ENCODE measurements around the gene PLEKHA8. TPM values are rescaled to one million over a fixed set of nuclear protein-coding genes. Genes with fewer than 3 reads are reported as not detected.

PLEKHA8 gene
- total and polyA plus RNA-seq, 4 donors: 2.7 to 16.7 (median 6.5) TPM

DNA sequence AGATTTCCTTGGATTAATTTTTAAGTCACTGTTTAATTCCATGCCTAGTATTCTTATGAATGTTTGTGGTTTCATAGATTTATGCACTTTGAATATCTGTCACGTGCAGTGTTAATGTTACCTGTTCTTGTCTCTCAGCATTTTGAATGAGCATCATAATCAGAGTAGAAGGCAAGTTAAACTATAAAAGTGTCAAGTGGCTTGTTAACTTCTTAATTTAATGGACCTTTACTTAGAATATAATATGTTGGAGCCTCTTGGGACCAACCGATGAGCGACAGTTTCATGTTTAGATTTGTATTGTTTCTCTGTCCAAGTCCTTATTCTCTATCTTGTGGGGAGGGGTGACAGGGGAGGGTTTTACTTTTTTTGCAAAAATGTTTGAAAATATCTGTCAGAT, 56.0 kb downstream of the PLEKHA8 start:
- H3K9ac ChIP-seq (ENCODE audit: insufficient read depth in 1 of 2, low read length in 2 of 2): no peak overlapping the region
- H3K9me3 ChIP-seq (ENCODE audit: control insufficient read depth in 4 of 4, insufficient read depth in 3 of 4, low read length in 3 of 4): no peaks in the 10 kb centered on the region
- ATAC-seq (ENCODE audit: insufficient read depth, low FRiP score) (no peak), DNase-seq (no peak)
- no peaks in the 10 kb centered on the region for H3K27me3 ChIP-seq (ENCODE audit: control insufficient read depth in 3 of 3, insufficient read depth in 3 of 3, low read length in 2 of 3)
- no peak overlapping the region for H3K27ac ChIP-seq (ENCODE audit: low read depth in 1 of 2, low read length in 1 of 2)
- WGBS, 2 donors: 97 to 99% methylated on average over 3 of the region's 3 CpGs
- no peak overlapping the region for H3K4me3 ChIP-seq
- H3K36me3 ChIP-seq (ENCODE audit: control insufficient read depth in 4 of 4, insufficient read depth in 4 of 4, low read length in 4 of 4): peaks cover under 1 to 14% (median 9%) of the 10 kb centered on the region in 4 donors
- peaks cover 0 to 2% (median 0%) of the 10 kb centered on the region in 5 donors for H3K4me1 ChIP-seq (ENCODE audit: control insufficient read depth in 5 of 5, insufficient read depth in 5 of 5, low read length in 5 of 5)
- TF ChIP-seq, protein P1, sequence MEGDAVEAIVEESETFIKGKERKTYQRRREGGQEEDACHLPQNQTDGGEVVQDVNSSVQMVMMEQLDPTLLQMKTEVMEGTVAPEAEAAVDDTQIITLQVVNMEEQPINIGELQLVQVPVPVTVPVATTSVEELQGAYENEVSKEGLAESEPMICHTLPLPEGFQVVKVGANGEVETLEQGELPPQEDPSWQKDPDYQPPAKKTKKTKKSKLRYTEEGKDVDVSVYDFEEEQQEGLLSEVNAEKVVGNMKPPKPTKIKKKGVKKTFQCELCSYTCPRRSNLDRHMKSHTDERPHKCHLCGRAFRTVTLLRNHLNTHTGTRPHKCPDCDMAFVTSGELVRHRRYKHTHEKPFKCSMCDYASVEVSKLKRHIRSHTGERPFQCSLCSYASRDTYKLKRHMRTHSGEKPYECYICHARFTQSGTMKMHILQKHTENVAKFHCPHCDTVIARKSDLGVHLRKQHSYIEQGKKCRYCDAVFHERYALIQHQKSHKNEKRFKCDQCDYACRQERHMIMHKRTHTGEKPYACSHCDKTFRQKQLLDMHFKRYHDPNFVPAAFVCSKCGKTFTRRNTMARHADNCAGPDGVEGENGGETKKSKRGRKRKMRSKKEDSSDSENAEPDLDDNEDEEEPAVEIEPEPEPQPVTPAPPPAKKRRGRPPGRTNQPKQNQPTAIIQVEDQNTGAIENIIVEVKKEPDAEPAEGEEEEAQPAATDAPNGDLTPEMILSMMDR (IDR thresholded peaks at IDR 0.05; ENCODE audit: control extremely low read depth, extremely low read depth): no peak

DNA sequence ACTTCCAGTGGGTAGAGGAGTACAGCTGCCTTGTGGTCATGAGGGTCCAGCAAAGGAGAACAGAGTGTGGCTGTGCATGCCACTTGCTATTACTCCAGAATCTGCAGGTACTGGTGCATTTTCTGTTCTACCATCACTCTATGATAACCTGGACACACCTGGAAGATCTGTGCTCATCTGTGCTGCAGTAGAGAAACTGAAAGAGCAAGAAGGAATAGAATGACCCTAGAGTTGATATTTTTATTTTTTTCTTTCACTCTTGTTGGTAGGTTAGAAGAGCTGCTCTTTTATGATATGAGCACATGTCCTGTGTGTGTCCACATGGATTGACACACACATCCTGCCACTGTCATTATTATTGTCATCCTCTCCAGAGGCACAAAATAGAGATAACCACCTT, 58.3 kb downstream of the PLEKHA8 start:
- H3K4me3 ChIP-seq: no peak overlapping the region
- ATAC-seq (ENCODE audit: insufficient read depth, low FRiP score) (no peak), DNase-seq (no peak)
- H3K27me3 ChIP-seq (ENCODE audit: control insufficient read depth in 3 of 3, insufficient read depth in 3 of 3, low read length in 2 of 3): no peaks in the 10 kb centered on the region
- peaks cover 0 to 8% (median 0%) of the 10 kb centered on the region in 4 donors for H3K36me3 ChIP-seq (ENCODE audit: control insufficient read depth in 4 of 4, insufficient read depth in 4 of 4, low read length in 4 of 4)
- H3K27ac ChIP-seq (ENCODE audit: low read depth in 1 of 2, low read length in 1 of 2): no peak overlapping the region
- peaks cover 0 to 2% (median 0%) of the 10 kb centered on the region in 5 donors for H3K4me1 ChIP-seq (ENCODE audit: control insufficient read depth in 5 of 5, insufficient read depth in 5 of 5, low read length in 5 of 5)
- H3K9me3 ChIP-seq (ENCODE audit: control insufficient read depth in 4 of 4, insufficient read depth in 3 of 4, low read length in 3 of 4): no peaks in the 10 kb centered on the region
- no peak overlapping the region for H3K9ac ChIP-seq (ENCODE audit: insufficient read depth in 1 of 2, low read length in 2 of 2)
- TF ChIP-seq, protein P1 (IDR thresholded peaks at IDR 0.05; ENCODE audit: control extremely low read depth, extremely low read depth): no peak

DNA sequence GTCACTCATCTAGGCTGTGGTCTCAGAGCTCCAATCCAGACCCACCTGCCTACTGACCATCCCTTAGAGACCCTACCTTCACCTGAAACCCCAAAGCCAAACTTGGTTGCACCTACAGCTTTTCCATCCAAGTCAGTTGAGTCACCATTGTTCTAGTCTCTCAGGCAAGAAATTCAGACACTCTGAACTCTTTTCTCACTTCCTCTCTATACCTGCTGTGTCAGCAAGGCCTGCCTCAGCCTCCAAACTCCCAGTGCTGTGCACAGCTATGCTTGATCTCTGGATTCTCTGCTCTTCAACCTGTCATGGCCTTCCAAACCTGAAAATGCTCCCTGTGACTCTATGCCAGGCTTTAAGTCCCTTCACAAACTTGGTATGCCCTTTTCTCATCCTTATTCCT, 59.2 kb downstream of the PLEKHA8 start:
- no peaks in the 10 kb centered on the region for H3K9me3 ChIP-seq (ENCODE audit: control insufficient read depth in 4 of 4, insufficient read depth in 3 of 4, low read length in 3 of 4)
- no peak overlapping the region for H3K9ac ChIP-seq (ENCODE audit: insufficient read depth in 1 of 2, low read length in 2 of 2)
- H3K27me3 ChIP-seq (ENCODE audit: control insufficient read depth in 3 of 3, insufficient read depth in 3 of 3, low read length in 2 of 3): no peaks in the 10 kb centered on the region
- ATAC-seq (ENCODE audit: insufficient read depth, low FRiP score) (no peak), DNase-seq (no peak)
- no peak overlapping the region for H3K4me3 ChIP-seq
- H3K36me3 ChIP-seq (ENCODE audit: control insufficient read depth in 4 of 4, insufficient read depth in 4 of 4, low read length in 4 of 4): peaks cover 0 to 8% (median 0%) of the 10 kb centered on the region in 4 donors
- TF ChIP-seq, protein P1 (IDR thresholded peaks at IDR 0.05; ENCODE audit: control extremely low read depth, extremely low read depth): no peak
- H3K4me1 ChIP-seq (ENCODE audit: control insufficient read depth in 5 of 5, insufficient read depth in 5 of 5, low read length in 5 of 5): peaks cover 0 to 2% (median 0%) of the 10 kb centered on the region in 5 donors
- no peak overlapping the region for H3K27ac ChIP-seq (ENCODE audit: low read depth in 1 of 2, low read length in 1 of 2)

DNA sequence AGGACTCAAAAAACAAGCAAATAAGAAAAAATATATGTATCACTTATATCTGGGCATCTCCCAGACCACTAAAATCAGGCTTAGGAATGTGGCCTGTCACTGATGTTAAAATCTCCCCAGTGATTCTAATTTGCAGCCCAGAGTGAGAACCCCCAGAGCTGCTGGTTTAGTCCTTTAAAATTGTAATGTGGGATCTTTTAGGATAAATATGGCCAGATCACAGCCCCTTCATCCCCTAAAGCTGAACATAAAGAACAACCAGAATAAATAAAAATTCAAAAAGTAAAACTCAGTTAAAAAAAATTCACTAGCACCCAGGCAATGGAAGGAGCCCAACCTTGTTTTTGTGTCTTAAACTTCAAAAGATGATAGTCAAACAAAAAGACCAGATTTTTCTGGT, 60.1 kb downstream of the PLEKHA8 start:
- H3K4me3 ChIP-seq: no peak overlapping the region
- DNase-seq: no peak
- TF ChIP-seq, protein P1 (IDR thresholded peaks at IDR 0.05; ENCODE audit: control extremely low read depth, extremely low read depth): no peak
- ATAC-seq (ENCODE audit: insufficient read depth, low FRiP score): no peak
- H3K36me3 ChIP-seq (ENCODE audit: control insufficient read depth in 4 of 4, insufficient read depth in 4 of 4, low read length in 4 of 4): peaks cover 0 to 8% (median 0%) of the 10 kb centered on the region in 4 donors
- no peaks in the 10 kb centered on the region for H3K27me3 ChIP-seq (ENCODE audit: control insufficient read depth in 3 of 3, insufficient read depth in 3 of 3, low read length in 2 of 3)
- H3K9ac ChIP-seq (ENCODE audit: insufficient read depth in 1 of 2, low read length in 2 of 2): no peak overlapping the region
- H3K27ac ChIP-seq (ENCODE audit: low read depth in 1 of 2, low read length in 1 of 2): no peak overlapping the region
- H3K9me3 ChIP-seq (ENCODE audit: control insufficient read depth in 4 of 4, insufficient read depth in 3 of 4, low read length in 3 of 4): no peaks in the 10 kb centered on the region
- H3K4me1 ChIP-seq (ENCODE audit: control insufficient read depth in 5 of 5, insufficient read depth in 5 of 5, low read length in 5 of 5): peaks cover 0 to under 1% (median 0%) of the 10 kb centered on the region in 5 donors
